Raji (cell line): ENCODE measurements around the gene CACNG7.

Experiments
- POLR2A ChIP-seq: IDR thresholded peaks from 2 replicates; pipeline ENCODE4 v1.6.1; 2011; ENCODE audit warnings: low read depth, low read length, control low read depth; ENCODE audit not compliant: insufficient read depth

CACNG7 gene

DNA sequence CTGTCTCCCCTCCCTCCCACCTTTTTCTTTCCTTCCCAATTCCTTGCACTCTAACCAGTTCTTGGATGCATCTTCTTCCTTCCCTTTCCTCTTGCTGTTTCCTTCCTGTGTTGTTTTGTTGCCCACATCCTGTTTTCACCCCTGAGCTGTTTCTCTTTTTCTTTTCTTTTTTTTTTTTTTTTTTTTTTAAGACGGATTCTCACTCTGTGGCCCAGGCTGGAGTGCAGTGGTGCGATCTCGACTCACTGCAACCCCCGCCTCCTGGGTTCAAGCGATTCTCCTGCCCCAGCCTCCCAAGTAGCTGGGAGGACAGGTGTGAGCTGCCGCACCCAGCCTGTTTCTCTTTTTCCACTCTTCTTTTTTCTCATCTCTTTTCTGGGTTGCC lies 34.5 kb upstream of the CACNG7 start:
- TF ChIP-seq POLR2A = no peak

DNA sequence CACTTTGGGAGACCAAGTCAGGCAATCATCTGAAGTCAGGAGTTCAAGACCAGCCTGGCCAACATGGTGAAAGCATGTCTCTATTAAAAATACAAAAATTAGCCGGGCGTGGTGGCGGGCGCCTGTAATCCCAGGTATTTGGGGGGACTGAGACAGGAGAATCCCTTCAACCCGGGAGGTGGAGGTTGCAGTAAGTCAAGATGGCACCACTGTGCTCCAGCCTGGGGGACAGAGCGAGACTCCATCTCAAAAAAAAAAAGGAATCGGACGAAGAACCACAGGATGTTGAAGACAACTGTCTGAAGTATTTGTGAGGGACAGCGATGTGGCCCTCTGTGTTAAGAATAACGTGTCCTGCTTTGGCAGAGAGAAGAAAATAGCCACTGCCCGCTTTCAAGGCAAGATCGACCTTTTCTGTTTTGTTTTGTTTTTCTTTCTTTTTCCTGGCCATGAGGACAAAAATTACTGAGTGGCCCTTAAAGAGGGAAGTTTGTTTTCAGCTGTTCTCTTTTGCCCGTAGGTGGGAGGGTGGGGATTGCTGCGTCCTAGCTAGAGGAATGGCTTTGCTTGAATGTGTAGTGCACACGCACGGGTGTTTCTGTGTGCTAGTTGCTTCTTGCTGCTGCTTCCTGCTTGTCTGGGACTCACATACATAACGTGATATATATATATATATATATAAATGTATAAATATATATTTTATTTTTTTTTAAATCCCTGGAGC lies 33.3 kb upstream of the CACNG7 start:
- TF ChIP-seq POLR2A = no peak

DNA sequence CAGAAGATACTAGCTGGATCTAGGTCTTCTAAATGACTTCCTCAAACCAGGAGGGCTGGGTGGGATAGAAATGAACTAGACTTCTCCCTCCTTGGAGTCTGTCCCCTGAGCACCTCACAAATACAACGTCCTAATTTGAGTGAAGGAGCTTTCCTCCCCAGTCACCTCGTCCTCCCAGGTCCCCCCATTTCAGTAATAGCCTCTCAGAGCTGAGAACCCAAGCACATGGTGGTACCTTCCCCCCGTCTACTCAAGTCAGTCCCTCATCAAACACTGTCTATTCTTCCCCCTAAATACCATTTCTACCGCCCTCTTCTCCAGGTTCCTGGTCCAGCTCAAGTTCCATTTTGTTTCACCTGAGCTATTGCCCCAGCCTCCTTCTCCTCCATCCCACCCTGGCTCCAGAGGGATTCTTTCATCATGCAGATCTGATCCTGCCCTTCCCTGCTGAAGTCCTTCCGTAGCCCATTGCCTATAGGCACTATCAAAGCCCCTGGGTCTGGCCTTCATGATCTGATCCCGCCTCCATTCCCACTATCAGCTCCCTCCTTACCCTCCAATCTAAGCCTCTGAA lies 32.3 kb upstream of the CACNG7 start:
- TF ChIP-seq POLR2A = no peak

DNA sequence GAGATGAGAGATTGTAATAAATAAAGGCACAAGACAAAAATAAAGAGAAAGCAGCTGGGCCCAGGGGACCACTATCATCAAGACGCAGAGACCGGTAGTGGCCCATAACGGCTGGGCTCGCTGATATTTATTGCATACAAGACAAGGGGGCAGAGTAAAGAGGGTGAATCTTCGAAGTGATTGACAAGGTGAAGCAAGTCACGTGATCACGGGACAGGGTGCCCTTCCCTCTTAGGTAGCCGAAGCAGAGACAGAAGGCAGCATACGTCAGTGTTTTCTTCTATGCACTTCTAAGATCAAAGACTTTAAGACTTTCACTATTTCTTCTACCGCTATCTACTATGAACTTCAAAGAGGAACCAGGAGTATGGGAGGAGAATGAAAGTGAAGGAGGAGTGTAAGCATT lies 31.7 kb upstream of the CACNG7 start:
- no peak for TF ChIP-seq POLR2A

DNA sequence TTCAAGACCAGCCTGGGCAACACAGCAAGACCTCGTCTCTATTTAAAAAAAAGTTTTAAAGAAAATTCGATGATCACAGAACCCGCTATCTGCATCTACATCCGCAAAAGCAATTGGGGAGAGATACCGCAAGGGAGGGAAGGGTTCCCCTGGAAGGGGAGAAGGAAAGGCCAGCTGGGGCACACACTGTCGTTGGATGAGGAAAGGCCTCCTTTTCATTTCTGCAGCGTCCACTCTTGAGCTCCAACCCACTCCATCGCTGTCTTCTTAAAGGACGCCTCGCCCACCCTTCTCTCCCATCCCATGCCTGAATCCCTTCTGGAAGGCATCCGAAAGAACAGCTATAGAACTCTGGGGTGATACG lies 30.3 kb upstream of the CACNG7 start:
- TF ChIP-seq POLR2A = no peak

DNA sequence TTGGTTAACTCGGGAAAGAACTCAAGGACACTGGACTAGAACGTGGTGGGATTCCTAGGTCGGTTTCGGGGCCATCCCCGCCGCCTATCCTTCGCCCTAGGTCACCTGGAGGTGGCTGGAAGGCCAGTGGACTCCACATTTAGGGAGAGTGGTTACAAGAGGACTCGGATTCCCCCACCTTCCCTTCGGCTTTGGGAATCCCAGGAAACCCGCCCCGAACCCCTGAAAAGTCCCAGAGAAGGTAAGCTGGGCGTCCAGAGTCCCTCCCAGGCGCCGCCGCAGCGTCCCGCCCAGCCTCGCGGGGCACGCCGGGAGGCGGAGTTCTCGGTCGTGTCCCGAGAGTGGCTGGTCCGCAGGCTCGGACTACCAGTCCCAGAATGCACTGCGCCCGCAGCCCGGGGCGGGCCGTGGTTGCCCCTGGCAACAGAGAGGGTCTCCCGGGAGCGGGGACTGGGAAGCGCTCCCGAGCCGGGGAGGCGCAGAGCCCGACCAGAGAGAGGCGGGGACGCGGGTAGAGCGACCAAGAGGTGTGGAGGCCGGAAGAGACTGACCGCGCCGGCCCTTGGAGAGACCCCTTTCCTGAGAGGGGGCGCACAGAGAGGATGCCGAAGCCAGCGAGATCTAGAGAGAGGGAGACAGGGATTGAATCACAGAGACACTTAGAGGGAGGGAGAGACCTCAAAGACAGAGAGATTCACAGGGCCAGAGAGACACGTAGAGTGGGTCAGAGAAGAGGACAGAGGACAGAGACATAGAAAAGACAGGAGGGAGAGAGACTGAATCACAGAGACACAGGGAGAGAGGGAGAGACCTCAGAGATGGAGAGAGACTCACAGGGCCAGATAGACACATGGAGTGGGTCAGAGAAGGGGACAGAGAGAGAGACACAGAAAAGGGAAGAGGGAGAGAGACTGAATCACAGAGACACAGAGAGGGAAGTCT lies 29.7 kb upstream of the CACNG7 start:
- TF ChIP-seq POLR2A = 0 out of 2 replicates have a peak, but pooled peaks have one; percentile 22

DNA sequence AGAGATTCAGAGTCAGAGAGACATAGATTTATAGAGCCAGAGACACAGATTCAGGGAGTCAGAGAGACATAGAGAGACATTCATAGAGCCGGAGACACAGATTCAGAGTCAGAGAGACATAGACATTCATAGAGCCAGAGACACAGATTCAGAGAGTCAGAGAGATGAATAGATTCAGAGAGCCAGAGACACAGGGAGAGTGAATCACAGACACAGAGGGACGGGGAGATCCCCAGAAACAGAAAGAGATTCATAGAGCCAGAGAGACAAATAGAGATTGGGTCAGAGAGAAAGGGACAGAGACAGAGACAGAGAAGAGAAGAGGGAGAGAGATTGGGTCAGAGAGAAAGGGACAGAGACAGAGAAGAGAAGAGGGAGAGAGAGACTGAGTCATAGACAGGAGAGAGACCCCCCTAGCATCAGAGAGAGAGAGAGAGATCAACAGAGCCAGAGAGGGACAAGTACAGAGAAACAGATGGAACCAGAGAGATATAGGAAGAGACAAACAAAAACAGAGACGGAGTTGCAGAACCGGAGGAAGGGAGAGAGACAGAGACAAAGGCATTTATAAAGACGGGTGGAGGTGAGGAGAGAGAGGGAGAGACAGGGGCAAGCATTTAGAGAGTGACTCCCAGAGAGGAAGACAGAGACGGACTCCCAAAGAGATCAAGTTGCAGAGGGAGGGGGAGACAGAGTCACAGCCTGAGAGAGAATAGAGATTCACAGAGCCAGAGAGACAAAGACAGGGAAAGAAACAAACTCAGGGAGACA lies 28.2 kb upstream of the CACNG7 start:
- TF ChIP-seq POLR2A = no peak

DNA sequence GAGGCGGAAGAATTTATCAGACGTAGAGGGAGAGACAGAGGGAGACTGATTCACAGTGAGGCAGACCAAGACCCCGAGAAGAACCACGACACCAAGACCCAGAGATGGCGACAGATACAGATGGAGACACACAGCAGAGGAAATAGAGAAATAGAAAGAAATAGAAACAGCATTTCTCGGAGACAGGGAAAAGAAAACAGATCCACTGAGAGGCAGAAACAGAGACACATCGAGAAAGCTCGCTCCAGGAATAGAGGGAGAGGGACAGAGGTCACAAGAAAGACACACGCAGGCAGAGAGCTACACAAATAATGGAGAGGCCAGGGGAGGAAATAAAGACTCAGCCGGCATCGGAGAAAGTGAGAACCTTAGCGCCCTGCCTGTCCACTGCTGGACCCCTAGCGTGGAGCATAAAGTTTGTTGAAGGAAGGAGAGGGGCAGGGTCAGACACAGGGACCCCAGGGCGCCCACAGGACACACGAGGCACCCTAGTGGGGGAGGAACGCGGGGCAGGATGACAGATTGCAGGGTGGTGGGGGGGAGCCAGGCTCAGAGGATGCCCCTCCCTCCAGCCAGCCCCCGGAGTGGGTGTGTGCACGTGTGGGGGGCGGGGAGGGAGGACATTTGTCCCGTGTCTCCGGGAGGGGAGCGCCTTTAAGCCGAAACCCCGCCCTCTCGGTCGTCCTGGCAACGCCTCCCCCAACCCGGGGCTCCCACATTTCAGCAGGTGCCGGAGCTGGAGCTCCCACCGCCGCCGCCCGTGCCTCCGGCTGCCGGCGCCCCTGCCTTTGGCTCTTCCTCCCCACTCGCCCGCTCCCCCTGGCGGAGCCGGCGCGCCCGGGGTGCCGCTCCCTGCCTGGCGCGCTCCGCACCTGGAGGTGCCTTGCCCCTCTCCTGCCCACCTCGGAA lies 27.3 kb upstream of the CACNG7 start, which contains the start of gene PRKCG:
Gene PRKCG (plus strand): TSS at position 716 of the 909 bp plus-strand sequence. CDS start 298 bp downstream, outside the sequence.
- no peak for TF ChIP-seq POLR2A

DNA sequence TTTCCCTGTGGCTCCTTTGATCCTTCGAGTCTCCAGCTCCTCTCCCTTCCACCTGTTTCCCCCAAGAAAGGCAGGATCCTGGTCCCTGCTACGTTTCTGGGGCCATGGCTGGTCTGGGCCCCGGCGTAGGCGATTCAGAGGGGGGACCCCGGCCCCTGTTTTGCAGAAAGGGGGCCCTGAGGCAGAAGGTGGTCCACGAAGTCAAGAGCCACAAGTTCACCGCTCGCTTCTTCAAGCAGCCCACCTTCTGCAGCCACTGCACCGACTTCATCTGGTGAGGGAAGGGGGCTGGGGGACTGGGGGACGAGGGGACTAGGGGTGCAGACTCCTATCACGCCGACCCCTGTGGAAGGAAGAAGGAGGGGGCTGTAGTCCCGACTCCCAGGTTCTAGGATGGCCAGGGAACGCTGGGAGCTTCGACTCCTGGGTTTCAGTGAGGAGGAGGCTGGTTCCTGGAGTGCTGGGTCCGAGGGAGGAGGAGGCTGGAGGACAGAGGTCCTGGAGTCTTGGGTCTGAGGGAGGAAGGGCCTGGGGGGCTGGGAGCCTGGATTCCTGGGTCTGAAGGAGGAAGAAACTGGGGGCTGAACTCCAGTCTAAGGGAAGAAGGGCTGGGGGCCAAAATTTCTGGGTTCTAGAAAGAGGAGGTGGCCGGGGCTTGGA lies 26.6 kb upstream of the CACNG7 start:
- no peak for TF ChIP-seq POLR2A

DNA sequence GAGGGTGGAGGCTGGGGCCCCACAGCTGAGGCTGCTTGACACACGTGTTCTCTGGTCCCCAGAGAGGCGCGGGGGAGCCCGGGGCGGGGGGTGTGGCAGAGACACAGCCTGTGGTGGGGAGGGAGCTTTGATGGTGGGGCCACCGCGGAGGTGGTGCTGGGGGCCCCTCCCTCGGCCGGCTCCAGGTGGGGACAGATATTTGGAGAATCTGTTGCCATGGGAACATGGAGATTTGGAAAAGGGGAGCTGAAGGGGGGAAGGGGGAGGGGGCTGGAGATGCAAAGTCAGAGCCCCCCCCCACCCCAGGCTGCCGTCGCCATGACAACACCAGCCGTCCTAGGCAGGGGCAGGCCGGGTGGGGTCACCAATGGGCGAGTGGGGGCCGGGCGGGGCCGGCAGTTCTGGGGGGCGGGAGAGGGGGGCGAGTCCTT lies 25.8 kb upstream of the CACNG7 start:
- no peak for TF ChIP-seq POLR2A

DNA sequence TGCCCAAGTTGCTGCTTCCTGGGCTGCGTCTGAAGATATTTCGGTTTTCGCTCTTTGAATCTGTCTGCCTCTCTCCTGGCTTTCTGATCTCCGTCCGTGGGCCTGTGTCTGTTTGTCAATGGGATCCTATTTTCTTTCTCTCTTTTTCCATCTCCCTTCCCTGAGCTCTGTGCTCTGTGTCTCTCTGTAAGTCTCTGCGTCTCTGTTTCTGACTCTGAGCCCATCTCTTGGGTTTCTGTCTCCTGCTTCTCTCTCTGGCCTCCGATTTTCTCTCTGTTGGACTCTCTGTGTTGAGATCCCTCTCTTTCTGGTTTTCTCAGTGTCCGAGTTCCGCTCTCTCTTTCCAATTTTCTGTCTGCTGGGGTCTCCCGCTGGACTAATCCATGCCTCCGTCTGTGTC lies 25.3 kb upstream of the CACNG7 start:
- no peak for TF ChIP-seq POLR2A

DNA sequence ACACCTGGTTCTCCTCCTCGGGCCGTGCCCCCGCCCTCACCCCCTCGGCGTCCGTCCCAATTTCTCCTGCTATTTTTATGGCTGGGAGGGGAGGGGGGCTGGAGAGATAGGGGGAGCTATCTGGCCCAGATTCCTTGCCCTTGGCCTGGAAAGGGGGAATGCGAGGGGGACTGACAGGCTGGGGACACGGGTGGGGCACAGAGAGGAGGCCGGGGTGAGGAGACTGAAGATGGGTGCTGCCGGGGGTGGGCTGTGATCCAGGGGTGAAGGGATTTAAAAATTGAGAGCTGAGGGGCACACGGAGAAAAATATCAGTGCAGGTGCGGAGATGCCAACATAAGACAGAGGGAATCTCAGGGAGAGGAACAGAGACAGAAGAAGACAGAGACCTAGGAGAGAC lies 24.8 kb upstream of the CACNG7 start:
- TF ChIP-seq POLR2A = no peak

DNA sequence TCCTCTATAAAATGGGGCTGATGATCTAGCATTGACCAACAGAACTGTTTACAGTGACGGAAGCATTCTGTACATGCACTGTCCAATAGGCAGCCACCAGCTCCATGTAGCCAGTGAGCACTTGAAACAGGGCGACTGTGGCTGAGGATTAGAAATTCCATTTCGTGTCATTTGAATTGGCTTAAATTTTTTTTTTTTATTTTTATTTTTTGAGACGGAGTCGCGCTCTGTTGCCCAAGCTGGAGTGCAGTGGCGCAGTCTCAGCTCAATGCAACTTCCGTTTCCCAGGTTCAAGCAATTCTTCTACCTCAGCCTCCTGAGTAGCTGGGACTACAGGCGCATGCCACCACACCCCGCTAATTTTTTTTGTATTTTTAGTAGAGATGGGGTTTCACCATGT lies 24.0 kb upstream of the CACNG7 start:
- no peak for TF ChIP-seq POLR2A
